MM.1S (cell line): ENCODE data around the gene ARSG.

Source experiments
- CTCF ChIP-seq: fragments of 300-600 bp; sonication (generic); IDR thresholded peaks from 2 replicates; pipeline ENCODE4 v1.5.1; 2016; ENCODE audit warnings: antibody characterized with exemption, low read length, mixed read lengths
- EZH2 ChIP-seq: fragments of 300-600 bp; sonication (generic); optimal IDR thresholded peaks from 2 replicates; pipeline ENCODE3; 2017; ENCODE audit warnings: low read depth, mild to moderate bottlenecking, antibody characterized with exemption, low read length, mixed read lengths
- EZH2phosphoT487 ChIP-seq: fragments of 300-600 bp; sonication (generic); IDR thresholded peaks from 2 replicates; pipeline ENCODE4 v1.6.1; 2018; ENCODE audit warnings: antibody characterized with exemption, low read length

DNA sequence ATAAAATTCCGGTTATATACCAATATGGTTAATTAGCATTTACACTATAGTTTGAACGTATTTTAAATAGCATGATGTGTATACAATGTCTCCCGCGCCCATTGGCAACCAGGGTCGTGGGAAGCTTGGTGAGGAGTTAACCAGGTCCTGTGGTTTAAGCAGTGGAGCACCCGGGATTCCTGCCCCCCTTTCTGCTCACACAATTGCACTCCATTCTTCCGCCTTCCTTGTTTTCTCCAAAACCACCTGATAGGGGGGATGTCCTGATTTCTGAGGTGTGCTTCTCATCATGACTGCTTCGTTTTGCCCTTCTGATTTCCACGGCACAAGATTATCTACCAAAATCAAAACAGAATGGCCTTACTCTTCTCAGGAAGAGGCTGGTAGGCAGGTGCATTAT, 130.2 kb downstream of the ARSG start:
- TF ChIP-seq CTCF: no peak
- no peak for TF ChIP-seq EZH2phosphoT487
- no peak for TF ChIP-seq EZH2
